Astrocyte of the hippocampus (primary cell): ENCODE results near the gene CNOT4.

Source experiments
- DNase-seq: peaks from one replicate; pipeline ENCODE4 v3.0.0; 2011; ENCODE audit warnings: low read depth, low spot score

The CNOT4 gene

DNA sequence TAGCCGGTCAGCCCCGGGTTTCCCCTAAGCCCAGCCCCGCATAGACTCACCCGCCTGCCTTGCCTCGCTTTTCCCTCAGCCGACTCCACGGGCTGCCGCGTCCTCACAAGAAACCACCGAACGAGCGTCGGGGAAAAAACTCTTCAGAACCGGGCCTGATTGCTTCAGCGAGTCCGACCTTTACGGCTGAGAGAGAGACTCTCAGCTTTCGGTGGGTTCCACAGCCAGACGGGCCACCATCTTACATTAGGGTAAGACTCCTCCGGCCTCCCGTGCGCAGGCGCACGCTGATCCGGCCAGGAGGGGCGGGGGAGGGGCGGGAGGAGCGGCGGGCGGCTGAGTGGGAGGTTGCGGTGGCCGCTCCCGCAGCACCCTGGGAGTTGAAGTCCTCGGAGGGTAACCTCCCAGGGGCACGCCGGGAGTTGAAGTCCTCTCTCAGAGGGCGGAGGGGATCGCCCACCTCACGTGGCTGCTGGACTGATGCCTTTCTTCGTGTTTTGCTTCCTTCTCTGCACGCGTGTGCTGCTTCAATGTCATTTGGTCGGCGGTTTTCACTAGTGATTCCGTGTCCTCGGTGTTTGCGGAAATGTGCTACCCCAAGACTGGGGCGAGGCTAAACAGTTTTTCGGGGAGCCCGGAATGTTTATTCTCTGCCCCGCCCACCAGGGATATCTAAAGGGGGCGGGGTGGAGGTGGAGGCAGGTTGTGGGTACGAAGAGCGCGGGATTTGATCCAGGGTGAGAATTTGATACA, at the start of gene CNOT4:
Gene CNOT4 (minus strand): TSS at position 264 of the 753 bp plus-strand sequence. CDS start 71,771 bp downstream, outside the sequence.
- DNase-seq: peak; percentile 99

DNA sequence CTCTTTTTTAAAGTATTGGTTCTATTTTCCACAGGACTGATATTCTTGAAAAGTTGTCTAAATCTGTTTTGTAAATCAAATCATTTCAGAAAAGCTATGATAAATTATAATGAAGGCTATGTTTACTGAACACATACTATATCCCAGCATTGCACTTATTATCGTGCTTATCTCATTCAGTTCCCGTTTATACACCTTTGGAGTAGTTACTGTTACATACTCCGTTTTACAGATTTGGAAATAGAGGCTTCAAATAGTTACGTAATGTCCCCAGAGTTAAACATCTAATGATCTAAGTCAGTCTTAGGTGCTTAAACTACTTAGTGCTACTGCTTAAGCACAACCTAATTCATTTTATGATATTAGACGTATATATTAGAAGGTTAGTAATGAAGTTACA, 49.0 kb upstream of the CNOT4 start:
- DNase-seq: no peak

GRCh38 chr7:135558337-135558767, 48.5 kb upstream of the CNOT4 start:
- DNase-seq: peak; percentile 67

DNA sequence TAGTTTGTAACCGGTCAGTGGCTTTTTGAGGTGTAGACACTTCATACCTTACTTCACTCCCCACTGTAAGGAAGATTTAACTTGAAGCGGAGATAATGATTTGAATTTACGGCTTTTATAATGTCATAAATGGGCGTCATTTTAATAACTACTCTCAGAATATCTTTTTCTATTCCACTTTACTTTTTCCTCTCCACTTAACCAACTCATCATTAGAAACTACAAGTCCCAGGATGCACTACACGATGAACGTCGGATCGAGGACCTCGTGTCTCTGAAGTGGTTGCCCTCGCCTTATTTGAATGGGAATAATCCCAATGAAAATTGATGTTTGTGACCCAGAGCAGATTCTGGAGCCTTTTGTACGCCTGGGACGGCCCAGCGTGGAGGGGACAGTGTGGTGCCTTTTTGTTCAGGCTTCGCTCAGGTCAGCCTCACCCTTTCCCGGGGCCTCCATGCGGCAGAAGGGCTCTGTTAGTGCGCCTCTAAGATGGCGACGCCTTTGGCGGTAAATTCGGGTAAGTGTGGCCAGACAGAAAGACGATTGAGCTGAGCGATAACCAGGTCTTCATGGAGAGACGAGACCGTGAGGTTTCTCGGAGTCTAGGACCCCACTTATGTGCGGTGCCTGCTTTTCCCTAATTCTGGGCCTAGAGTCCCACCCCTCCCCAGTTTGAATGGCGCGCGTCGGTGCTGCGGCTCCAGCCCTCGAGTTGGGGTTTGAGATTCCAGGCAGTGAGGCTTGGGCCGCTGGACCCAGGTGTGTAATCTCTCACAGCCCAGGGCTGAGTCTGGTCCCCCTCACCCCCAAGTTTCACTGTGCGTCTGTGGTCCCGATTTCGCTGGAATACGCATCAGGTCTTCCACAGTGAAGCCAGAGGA, 47.8 kb upstream of the CNOT4 start, which contains the start of gene NUP205:
Gene NUP205 (plus strand): TSS at position 463 of the 882 bp plus-strand sequence. CDS start 28 bp downstream, at position 491.
- peak; percentile 88 for DNase-seq

GRCh38 chr7:135553346-135553745, 43.4 kb upstream of the CNOT4 start:
- DNase-seq: no peak

- no peak for DNase-seq
Measured at GRCh38 chr7:135552148-135552547, 42.2 kb upstream of the CNOT4 start.

DNA sequence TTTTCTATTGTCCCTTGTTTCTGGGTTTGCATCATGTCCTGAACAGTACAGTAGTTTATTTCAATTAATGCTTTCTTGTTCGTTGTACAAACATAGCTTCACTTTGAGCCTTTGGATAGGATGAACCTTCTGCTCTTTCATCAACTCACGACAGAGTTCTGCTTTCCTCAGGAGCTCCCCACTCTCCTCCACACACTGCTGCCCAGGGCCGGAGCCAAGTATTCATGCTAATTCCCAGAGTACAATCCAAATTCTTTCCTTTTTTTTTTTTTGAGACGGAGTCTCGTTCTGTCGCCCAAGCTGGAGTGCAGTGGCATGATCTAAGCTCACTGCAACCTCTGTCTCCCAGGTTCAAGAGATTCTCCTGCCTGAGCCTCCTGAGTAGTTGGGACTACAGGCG, 40.3 kb upstream of the CNOT4 start:
- no peak for DNase-seq

DNA sequence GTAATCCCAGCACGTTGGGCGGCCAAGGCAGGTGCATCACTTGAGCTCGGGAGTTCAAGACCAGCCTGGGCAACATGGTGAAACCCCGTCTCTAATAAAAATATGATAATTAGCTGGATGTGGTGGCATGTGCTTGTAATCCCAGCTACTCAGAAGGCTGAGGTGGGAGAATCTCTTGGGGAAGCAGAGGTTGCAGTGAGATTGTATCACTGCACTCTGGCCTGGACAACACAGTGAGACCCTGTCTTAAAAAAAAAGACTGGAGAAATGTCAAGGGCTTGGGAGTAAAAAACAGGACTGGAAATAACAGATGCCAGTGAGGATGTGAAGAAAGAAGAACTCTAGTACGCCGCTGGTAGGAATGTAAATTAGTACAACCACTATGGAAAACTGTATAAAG, 31.1 kb upstream of the CNOT4 start:
- DNase-seq: no peak

GRCh38 chr7:135539629-135540028, 29.7 kb upstream of the CNOT4 start:
- DNase-seq: no peak

GRCh38 chr7:135538376-135538775, 28.5 kb upstream of the CNOT4 start:
- no peak for DNase-seq

DNA sequence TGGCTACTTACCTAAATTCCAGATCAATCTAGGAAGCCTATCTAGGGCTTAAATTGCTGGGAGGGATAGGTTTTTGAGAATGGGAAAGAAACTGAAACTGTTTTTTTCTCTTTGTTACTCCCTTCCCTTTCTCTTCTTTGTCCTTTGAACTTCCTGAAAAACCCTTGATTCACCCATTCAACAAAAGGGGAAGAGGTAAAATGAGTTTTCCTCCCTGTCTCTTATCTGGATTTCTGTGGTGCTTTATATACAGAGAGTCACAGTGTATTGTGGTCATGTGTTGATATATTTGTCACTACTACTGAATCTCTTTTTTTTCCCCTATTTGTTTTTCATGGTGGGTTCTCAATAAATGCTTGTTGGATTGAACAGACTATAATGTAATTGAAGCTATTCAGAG, 28.0 kb upstream of the CNOT4 start:
- DNase-seq: no peak

- no peak for DNase-seq
Measured at GRCh38 chr7:135537453-135537852, 27.6 kb upstream of the CNOT4 start.

GRCh38 chr7:135536150-135536549, 26.2 kb upstream of the CNOT4 start:
- peak; percentile 13 for DNase-seq

- no peak for DNase-seq
Measured at GRCh38 chr7:135527025-135527424, 17.1 kb upstream of the CNOT4 start.

- DNase-seq: no peak
Measured at GRCh38 chr7:135525426-135525825, 15.5 kb upstream of the CNOT4 start.

DNA sequence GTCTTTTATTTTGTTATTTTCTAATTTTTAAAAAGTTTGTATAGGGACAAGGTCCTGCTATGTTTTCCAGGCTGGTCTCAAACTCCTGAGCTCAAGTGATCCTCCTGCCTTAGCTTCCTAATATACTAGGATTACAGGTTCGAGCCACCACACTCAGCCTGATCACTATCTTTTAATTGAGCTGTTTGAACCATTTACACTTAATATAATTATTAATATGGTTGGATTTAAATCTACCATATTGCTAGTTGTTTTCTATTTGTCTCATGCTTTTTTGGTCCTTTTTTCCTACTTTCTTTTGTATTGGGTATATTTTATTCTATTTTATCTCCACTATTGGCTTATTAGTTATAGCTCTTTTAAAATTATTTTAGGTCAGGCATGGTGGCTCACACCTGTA, 13.2 kb upstream of the CNOT4 start:
- no peak for DNase-seq

DNA sequence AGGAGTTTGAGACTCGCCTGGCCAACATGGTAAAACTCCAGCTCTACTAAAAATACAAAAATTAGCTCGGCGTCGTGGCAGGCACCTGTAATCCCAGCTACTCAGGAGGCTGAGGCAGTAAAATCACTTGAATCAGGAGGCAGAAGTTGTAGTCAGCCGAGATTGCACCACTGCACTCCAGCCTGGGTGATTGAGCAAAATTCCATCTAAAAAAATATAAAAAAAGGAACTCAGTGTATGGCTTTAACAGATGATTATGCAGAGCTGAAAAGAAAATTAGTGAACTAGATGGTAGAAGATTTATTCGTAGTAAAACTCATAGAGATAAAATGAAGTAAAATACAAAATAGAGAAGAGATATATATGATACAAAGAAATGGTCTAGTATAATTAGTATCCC, 12.6 kb upstream of the CNOT4 start:
- DNase-seq: no peak

- no peak for DNase-seq
Measured at GRCh38 chr7:135519871-135520270, 10.0 kb upstream of the CNOT4 start.

- no peak for DNase-seq
Measured at GRCh38 chr7:135519233-135519688, 9.4 kb upstream of the CNOT4 start.

DNA sequence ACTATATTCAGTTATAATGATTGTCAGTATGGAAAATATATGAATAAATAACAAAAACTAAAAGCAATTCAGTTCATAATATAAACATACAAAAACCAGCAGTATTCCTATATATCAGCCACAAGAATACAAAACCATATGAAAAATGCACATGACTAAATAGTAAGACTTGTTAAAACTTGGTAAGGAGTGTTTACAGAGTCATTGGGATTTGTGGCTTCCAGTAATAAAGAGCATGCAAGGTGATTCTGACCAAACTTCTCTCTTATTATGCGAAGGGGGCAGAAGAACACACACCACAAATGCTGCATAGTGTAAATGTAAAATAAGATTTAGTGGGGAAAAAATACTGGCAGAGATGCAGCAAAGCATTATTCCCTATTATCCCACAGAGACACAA, 8.8 kb upstream of the CNOT4 start:
- DNase-seq: no peak

DNA sequence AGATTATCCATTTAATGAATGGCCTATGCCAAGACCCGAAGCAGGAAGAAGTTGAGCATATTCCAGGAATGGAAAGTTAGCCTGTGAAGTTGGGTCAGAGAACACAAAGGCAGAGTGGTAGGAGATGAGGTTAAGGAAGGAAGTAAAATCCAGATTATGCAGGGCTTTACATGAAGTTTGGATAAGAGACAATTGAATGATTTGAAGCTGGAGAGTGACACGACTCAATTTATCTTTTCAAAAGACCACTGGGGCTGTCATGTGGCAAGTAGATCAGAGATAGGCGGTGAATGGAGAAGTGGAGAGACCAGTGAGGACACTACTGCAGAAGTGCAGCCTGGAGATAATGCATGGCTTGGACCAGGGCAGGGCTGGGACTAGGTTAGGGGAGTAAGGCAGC, 7.2 kb upstream of the CNOT4 start:
- DNase-seq: no peak

DNA sequence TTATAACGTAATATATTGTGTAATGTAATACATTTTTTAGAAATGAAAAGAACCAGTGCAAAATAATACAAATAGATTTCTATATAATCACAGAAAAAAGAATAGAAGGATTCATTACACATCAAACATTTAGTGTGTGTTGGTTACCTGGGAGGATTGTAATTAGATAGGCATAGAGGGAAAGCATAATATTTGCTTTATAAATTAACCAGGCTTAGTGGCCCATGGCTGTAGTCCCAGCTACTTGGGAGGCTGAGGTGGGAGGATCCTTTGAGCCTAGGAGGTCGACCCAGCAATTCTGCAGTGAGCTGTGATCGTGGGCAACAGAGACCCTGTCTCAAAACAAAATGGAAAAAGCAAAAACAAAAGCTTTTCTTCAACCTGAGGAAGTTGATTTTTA, 5.0 kb upstream of the CNOT4 start:
- no peak for DNase-seq
